GM18505 (cell line): ENCODE results near the gene IL18RAP.

Experiments
- ATAC-seq: cut with Tn5 transposase; IDR thresholded peaks from one replicate; pipeline ENCODE4 v1.9.1; 2021; ENCODE audit not compliant: unreplicated experiment
- POLR2A ChIP-seq: IDR thresholded peaks from 4 replicates; pipeline ENCODE4 v1.6.1; 2011; ENCODE audit warnings: borderline replicate concordance; ENCODE audit not compliant: insufficient read depth, insufficient read length; ENCODE audit errors: extremely low read depth

The IL18RAP gene

DNA sequence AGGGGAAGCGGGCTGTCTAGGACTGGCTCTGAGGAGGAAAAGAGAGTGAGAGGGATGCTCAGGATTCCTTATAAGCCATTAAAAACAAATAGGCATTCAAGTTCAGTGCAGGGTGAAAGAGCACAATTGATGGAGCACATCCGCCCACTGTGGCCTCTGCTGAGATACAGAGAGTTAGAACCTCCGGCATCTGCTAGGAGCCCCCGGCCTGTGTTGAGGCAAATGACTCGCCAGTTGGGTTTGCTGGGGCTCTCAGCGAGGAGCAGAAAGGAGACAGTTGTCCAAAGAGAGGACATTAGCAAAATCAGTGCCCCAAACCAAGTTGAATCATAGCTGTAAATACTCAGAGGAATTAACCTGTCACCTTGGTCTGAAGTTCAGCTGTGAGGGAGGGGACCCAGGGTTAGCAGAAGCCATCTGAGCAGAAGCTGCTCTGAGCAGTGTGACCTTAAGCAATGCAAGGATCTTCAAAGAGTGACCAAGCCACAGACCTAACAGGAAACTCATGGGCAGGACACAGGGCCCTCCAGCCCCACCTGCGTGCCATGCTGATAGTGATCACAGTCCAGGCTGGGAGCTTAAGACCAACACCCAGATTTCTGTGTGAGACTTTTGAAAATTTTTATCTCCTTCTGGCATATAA lies 23.3 kb upstream of the IL18RAP start:
- ATAC-seq: no peak

DNA sequence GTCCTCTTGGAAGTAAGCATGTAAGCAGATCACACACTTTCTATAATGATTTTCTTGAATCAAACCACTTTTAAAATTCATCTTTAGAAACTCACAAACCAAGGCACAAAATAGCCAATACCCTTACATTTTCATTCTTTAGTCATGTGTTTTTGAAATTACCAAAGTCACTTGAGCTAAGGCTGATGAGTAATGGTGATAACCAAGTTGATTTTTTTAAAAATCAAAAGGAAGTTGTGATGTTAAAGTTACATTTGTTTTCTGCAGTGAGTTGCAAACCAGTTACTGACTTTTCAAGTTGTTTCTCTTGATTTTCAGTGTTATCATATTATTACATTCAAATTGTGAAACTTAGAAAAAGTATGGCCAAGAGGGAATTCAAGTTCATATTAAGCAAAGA lies 21.5 kb upstream of the IL18RAP start:
- TF ChIP-seq POLR2A: no peak
- no peak for ATAC-seq

More for the DNA sequence above, 23.3 kb upstream of the IL18RAP start:
- no peak for TF ChIP-seq POLR2A

DNA sequence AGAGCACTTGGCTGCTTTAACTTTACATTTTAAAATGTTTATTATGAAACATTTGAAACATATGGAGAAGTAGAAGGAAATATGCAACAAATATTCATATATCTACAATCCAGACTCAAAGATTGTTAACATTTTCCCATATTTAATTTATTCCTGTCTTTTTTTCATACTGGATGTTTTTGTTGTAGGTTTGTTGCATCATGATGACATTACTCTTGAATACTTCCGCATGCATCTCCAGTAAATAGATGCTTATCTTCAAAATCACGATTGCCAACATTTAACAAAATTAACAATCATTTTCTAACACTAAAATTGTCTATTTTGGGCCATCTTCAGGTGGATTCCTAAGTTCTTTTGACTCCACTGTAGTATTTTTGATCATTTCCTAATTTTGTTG lies 21.1 kb upstream of the IL18RAP start:
- no peak for ATAC-seq
- no peak for TF ChIP-seq POLR2A

DNA sequence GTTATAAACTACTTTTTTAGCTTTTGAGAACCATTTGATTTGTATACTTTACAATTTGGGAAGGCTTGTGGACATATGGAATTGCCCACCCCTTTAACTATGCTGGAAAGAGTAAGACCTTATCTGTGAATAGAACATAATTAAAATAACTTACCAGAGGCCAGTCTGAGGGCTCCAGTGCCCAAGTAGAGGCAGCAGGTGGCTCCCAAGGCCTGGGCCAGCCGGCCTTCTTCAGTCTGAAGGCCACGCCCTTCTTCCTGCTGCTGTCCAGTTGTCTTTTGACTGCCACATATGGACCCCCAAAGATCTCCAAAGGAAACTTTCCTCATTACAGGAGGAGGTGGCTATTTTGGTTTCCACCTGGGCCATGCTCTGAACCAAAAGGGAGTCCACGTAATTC lies 12.0 kb upstream of the IL18RAP start:
- TF ChIP-seq POLR2A: no peak

DNA sequence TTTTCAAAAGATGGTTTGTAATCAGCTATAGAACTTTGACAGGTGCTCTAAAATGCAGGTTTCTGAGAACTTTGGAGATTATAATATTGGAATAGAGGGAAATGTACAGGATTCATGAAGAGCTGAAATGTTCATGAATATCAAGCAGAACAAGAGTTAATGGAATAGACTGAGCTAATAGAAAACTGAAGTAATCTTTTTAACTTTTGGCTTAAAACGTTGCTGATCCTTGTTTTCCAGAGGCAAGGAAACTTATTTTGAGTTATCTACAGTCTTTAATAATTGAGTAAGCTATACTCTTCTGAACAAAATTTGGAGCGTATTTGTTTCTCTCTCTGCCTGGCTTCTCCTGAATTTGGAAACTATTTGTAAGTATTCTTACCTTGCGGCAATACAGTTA lies 10.8 kb upstream of the IL18RAP start:
- no peak for ATAC-seq
- TF ChIP-seq POLR2A: no peak

More for the DNA sequence above, 12.0 kb upstream of the IL18RAP start:
- ATAC-seq: no peak

DNA sequence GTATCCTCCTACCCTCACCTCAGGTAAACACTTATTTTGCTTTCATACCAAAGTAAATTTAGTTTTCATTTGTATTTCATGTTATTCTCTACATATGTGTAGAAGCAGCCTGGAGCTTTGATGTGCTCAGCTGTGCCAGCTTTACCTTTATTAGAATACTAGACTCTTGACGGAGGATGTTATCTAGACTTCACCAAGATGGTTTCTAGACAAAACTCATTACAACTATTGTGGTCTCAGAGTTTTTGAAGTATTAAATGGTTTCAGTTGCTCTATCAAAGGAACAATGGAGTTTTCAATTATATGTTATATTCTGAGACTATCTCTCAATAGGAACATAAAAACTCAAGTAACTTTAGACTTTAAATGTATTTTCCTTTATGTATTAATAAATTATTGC lies 5.0 kb upstream of the IL18RAP start:
- ATAC-seq: peak; percentile 46

DNA sequence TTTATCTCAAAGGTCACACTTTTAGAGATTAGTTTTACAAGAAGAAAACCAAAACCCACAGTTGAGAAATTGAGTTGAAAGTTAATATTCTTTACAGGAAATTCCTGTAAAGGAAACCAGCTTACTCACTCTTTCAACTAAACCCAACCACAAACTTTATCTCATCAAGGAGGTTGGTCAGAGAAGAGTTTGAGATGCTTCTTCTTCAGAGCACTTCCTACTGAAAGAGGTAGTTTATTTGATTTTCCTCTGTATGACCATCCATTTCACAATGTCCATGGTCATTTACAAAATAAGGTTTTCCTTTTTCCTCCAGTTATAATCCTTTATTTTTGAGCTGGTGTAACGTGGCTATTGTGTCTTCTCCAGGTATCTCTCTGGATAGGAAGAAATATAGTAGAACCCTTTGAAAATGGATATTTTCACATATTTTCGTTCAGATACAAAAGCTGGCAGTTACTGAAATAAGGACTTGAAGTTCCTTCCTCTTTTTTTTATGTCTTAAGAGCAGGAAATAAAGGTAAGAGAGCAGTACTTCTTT lies 4.5 kb upstream of the IL18RAP start:
- no peak for TF ChIP-seq POLR2A
- peak; percentile 77 for ATAC-seq

More for the DNA sequence above, 5.0 kb upstream of the IL18RAP start:
- no peak for TF ChIP-seq POLR2A

DNA sequence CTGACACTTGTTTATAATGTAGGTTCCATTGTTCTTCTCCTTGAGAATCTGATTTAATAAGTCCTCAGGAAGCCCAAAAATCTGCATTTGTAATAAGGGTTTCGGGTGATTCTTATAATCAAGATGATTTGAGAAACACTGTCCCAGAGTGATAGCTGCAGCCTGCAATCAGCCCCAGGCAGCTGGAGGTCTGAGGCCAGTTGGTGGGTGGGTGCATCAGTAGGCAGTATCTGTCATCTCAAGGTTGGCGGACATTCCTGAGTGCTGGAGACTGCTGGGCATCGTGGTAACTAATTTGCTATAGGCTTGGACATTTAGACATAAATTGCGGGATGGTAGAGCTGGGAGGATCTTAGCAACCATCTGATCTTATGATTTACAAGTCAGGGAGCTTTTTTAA lies 2.7 kb upstream of the IL18RAP start:
- ATAC-seq: no peak
- TF ChIP-seq POLR2A: no peak

DNA sequence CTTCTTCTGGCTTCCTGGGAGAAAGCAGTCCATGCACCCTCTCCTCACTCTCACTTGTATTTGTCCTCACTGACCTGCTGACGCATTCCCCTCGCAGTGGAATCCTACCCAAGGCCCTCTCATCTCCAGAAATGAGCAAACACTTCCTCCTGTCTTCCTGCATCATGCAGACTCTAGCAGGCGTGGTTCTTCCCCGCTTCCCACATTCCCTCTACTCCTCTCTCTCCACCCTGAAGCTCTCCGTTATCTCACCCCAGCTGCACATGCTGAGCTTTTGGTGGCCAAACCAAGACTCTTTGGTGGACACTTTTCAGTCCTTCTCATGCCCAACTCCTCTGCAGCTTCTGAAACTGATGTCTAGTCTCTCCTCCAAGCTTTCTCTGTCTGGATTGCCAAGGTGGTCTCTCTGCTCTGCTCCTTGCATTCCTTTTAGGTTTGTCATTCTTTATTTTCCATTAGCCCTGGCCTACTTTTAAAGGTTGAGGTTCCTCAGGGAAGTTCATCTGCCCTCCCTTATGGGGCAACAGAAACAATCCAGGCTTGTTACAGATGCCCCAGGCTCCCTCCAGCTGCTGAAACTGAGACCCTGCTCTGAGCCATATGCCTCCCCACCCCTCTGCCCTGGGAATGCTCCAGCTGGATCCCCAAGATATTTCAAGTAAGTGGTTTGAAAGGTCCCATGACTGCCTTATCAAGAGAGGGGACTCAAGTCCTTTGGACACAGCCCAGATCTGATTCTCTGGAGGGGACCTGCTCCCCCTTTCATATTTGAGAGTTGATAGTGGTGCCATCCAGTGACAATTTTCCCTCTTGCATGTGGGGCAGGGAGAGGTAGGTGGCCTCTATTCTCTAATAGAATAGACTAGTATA lies 835 bp upstream of the IL18RAP start:
- no peak for ATAC-seq
- no peak for TF ChIP-seq POLR2A

DNA sequence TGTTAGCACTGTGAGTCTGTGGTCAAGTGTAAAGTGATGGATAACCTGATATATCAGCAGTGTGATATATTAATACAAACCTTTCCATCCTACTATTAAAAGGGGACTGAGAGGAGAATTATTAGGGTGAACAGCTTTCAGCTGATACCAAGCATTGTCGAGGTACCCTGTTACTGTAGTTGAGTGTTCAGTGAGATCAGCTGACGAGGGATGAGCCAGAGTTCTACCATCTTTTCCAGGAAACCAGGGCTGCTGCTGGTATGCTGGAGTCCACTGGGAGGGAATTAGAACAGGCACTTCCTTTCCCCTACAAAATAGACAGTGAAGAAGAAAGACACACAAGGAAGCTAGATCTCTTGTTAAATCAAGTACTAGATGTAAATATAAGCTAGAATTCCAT lies 408 bp downstream of the IL18RAP start:
- ATAC-seq: no peak
- no peak for TF ChIP-seq POLR2A

DNA sequence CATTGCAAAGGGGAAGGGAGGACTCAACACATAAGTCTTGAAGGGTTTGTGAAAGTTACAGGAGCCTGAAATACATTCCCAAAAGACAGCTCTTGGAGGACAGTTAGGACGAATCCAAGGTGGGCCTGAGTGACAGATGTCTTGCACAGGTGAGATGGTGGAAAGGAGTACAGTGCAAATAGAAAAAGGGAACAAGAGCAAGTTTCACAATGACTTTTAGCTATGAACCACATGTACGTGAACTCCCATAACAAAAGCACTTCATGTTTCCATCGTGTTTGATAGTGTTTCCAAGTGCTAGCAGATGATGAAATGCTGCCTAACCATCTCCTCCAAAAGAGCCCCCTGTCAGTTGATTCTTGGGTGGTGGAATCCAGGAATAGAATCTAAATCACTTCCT lies 1.8 kb downstream of the IL18RAP start:
- TF ChIP-seq POLR2A: no peak
- ATAC-seq: peak; percentile 94

DNA sequence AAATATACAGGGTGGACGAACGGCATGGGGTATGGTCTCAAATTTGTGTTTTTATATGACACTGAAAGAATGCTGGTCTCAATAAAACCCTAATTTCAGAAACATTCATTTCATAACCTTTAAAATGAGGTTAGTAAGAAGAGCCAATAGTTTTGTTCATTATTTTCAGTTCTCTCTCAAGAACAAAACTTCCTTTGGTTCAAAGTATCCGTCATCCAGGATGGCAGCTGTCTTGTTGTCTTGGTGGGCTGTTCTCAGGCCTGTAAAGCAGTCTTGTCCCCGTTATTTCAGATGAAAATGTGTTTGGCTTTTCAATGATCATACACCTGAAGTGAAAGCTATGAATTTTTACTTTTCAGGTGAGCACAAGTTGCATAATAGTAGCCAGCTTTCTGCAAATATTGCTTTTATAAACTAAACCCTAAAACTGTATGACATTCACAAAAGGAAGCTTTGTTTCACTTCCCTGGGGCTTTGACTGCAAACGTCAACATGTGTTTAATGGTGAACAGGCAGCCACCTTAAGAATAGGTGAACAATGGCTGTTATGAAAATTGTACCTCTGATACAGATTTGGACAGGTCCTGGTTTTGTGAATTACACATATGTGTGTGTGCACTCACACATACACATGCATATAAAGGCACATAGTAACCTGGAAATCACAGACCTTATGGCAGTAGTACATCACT lies 2.6 kb downstream of the IL18RAP start:
- ATAC-seq: no peak
- no peak for TF ChIP-seq POLR2A

DNA sequence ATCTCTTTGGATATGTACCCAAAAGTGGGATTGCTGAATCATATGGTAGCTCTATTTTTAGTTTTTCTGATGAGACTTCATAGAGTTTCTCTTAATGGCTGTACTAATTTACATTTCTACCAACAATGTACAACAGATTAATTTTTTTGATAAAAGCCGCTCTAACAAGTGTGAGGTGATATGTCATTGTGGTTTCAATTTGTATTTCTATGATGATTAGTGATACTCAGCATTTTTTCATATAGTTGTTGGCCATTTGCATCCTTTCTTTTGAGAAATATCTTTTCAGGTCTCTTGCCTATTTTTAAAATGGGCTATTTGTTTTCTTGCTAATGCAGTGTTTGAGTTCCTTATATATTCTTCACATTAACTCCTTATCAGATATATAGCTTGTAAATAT lies 4.3 kb downstream of the IL18RAP start:
- no peak for TF ChIP-seq POLR2A
- ATAC-seq: no peak
